ENCODE data around the gene FZD7.

GRCh38 chr2:202025816-202026215, 7.8 kb upstream of the FZD7 start:
- no peak for TF ChIP-seq CTCF (conservative IDR thresholded peaks at IDR 0.05; ENCODE audit: low read depth, low read length)
- no peak for TF ChIP-seq EZH2 (IDR thresholded peaks at IDR 0.05; ENCODE audit: low read length, unreplicated experiment)

All from PC-3 (cell line).